GM19351 (cell line): Measurements from ENCODE around the gene UBE2E2.
A peak's percentile ranks its signal among the peaks of the same experiment; 100 is the strongest.

Experiments used
- ATAC-seq: cut with Tn5 transposase; IDR thresholded peaks from one replicate; pipeline ENCODE4 v1.9.1; 2021; ENCODE audit warnings: mild to moderate bottlenecking, moderate library complexity; ENCODE audit not compliant: unreplicated experiment

UBE2E2 gene

DNA sequence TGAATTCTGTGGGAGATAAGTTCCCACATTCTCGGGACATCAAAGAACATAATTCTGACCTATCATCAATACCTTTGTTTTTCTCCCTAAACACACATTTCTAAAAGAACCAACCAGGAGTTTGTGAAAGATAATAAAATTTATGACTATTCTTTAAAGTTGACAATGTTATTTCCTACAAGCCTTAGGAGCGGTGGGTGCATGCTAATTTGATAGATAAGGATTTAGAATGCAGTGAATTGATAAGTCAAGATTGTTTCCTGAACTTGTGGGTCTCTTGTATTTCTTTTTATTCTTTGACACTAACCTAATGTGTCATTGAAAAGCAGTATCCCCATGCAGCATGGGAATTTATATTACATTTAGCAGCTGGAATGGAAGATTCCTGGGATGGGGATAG, 10.3 kb upstream of the UBE2E2 start:
- ATAC-seq, result no peak

DNA sequence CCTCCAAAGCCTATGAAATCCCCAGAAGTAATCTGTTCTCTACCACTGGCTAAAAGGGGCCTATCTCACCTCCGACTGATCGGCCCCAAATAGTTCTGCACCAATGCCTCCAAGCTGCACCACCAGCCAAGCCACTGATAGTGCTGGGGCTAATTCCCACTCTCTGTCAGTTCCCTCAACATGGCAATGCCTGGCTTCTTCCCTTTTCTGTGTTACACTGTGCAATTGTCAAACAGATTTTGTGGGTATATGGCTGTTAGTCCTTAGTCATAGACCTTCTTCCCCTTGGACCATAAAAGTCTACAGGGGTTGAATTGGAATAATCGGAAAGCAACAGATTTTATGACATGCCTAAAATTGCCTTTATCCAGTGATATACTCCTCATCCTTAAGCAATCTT, 9.3 kb upstream of the UBE2E2 start:
- ATAC-seq, result no peak

DNA sequence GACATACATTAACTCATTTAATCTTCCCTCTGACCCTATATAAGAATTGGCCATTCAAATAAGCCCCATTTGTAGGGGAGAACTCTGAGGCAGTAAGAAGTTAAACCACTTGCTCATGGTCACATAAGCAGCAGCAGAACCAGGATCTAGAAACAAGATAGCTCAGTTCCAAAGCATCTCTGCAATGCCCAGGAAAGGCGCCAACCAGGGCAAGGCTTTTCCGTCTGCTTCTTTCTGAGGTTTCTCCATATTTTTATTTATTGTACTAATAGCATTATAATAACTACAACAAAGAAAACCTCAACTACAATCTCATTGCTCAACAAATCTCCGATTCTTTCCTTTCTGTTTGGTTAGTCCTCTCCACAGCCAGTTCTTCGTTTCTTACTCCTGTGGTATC, 4.3 kb upstream of the UBE2E2 start:
- ATAC-seq, result no peak

DNA sequence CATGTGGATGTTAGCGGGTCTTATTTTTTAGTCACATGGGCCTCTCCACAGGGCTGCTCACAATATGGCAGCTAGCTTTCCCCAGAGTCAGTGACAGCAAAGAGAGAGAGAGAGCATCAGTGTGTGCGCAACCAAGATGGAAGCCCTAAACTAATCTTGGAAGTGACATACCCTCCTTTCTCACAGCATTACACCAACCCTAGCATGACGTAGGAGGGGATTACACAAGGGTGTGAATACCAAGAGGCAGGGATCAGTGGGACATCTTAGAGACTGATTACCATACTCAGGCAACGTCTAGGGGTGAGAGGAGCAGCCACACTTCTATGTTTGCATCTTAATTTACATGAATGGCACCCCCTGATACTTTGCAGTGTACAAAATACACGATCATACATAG, 3.5 kb upstream of the UBE2E2 start:
- no peak for ATAC-seq

DNA sequence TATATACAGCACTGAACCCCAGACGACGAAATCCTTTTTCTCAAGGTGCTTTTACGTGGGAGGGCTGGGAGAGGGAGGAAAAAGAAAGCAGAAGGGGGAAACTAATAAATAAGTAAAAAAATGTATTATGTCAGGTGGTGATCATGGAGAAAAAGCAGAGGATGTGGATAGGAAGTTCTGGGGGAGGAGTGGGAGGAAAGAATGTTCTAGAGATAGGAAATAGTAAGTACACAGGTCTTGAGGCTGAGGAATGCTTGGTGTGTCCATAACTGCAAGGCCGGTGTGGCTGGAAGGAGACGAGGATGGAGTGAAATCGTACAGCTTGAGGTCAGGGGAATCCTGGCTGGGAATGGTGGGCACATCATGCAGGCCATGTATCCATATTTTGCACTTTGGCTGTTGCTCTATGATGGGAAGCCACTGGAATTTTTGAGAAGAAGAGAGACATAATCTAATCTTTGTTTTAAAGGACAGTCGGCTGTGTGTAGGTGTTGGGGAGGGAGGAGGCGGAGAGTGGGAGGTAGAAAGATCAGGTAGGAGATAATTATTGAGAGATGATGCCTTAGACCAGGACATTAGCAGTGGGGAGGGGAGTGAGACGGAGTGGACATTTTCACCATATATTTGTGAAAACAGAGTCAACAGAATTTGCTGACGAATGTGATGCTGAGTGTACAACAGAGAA, 1.8 kb upstream of the UBE2E2 start:
- no peak for ATAC-seq

DNA sequence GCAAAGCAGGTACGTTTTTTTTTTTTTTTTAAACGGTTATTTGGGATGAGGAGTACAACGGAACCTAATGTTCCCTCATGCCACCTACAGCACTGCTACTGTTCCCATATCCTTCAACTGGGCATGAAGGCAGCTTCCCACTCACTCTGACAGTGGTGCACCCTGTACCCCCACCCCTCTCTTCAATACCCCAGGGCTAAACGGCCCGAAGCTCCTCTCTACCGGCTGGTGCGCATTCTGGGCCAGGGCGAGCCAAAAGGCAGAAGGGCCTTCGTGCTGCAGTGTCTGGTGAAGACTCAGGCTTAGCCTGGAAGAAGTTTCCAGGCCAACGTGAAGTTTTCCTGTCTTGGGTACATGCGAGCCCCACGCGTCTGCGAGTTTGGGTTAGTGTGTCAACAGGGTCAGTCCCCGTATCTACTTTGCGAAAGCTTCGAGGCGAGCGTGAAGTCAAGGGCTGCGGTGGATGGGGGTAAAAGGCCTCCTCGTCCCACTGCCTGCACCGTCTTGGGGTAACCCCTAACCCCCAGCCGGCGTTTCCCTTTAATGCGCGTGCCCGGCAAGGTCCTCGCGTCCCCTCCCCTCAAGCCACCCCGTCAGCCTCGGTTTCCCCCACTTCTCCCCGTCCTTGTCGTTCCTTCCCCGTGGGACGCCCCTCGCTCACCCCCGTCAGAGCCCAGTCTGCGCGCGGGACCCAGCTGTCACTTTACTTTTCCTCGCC, 765 bp upstream of the UBE2E2 start:
- ATAC-seq, result peak; percentile 26

DNA sequence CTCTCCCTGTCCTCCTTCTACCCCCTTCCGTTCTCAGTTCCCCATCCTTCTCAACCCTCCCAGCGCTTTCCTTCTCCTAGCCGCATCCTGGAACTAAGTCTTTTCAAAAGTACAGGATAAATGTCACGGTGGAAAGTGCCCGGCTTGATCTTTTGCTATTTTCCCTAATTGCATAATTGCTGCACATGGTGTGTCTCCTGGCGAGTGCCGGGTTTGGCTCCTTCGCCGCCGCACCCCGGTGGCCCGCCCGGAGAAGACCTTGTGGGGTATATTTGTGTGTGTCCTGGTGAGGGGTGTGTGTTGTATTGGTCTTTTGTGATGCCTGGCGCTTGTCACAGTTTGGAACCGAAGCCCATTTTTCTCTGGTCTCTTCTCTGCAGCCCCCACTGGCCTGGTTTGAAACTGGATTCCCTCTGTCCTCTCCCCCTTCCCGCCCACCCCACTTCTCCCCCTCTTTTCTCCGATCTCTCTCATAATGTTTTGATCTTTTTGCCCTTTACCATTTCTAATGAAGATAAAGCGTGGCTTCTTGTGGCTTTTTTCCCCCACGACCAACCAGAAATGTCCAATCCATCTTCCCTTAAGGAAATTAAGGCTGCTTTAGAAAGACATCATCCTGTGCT, 692 bp downstream of the UBE2E2 start:
- peak; percentile 20 for ATAC-seq

DNA sequence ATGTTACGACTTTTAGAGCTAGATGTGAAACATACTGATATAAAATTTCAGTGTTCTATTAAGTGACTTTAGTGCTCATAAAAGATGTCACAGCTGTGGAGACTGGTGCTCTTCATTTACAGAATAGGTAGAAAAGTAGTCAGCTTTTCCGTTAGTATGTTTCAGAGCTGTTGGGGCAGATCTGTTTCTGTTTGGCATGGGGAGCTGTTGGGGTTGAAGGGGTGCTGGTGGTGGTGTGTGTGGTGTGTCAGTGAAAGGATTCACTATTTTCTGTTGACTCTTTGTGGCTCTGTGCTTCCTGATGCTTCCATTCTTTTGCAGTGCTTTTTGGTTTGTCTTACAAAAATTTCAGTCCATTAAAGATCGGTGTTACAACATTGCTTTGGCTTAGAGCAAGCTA, 3.2 kb downstream of the UBE2E2 start:
- no peak for ATAC-seq

DNA sequence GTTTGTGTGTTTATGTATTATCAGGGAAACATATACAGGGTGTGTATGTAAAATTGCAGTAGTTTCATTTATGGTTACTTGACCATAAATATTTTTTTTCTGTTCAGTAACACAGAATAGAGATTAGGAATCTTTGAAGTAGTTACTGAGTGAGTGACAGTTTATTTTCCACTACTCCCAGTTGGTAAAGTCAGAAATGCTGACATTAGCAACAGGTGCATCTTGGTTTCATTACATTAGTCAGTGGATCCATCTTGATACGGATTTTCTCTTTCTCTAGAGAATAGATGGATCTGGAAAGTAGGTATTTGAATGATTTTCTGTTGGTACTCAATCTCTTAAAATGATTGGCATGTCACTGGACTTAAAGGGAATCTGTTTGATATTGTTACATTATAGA, 6.0 kb downstream of the UBE2E2 start:
- ATAC-seq, result no peak

DNA sequence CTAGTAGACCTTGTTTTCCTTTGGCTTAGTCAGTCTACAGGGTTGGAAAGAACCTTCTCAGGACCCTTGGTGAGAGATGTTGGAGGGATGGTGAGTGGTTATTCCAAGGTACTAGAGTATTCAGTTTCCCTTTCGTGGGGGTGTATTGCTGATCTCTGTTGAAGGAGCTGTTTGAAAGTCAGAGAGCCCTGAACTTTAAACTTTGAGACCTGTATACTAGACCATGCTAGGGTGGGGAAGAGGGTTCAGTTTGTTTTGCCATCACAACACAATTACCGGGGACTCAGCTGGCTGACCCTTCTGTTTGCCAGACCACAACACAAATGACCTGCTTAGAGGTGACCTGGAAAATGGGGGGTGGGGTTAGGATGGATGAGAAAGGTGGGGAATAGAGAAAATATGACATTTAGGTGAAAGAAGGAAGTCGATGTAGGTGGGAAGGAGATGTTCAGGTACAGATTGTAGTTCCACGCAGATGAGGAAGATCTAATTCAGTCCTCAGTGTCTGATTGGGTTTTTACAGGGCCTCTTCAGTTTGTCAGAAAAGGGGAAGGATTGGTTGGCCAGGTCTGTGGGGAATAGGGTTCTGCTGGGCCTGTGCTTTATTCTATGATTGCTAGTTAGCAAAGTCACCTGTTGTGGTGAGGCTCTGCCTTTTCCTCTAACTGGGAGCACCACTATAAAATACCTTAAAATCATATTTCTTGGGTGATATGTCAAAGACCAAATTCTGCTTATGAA, 6.8 kb downstream of the UBE2E2 start:
- ATAC-seq, result no peak

DNA sequence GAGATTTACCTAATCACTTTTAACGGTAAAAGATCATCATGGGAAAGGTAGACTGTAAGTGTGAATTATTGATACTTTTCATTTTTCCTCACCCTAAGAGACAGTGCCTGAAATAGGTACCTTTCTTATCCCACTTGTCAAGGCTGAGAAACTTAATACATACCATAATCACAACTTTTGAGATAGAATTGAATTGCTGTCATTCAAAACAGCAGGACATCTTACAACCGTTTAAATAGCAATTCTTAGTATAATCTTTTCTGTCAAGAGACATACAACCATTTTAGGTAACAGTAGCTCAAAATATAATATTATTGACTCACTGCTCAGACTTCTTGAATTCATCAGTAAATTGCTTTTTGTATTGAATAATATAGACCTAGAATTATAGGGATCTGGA, 10.7 kb downstream of the UBE2E2 start:
- no peak for ATAC-seq

DNA sequence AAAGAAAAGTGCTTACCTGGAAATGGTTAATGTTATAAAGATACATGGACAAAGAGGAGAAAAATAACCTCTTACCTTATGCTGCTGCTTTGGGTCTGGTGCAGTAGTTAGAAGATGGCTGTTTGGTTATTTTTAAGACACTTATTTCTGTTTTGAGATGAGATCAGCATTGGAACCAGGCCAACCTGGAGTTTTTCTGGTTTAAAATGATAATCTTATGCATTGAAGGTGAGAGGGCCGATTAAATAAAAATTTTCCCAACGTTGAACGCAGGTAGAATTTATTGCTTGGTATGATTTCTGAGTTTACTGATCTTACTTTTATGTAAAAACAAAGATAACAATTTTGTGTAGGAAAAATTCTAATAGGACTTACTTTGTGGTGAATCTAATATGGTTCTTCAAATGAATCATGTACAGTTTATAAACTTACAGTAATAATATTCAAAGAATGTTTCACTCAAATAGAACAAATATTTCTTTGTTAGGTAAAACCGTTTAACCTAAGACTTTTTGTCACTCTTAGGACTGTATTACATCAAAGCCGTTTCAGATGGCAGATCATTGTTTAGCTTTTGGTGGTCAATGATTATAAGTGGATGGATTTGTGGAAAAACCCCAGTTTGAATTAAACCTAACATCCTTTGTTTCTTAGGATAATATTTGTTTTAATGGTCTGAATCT, 14.9 kb downstream of the UBE2E2 start:
- ATAC-seq, result no peak

DNA sequence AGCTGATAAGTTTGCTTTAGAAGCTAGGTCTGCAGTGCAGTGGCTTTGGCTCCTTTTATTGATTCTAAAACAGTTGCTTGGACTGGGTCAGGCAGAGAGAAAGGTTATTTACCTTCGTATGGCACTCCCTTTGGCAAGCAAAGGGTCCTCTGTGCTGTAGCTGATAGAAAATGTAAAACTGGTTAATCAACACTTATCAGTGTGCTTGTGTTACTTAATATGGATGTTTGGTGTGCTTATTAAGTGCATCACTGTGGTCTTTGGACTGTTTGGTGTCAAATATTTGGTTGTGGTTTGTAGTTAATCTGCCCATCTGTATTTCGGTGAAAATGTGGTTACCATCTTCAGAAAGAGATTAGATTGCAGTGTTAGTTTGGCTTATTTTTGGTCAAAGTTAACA, 16.0 kb downstream of the UBE2E2 start:
- peak; percentile 62 for ATAC-seq

DNA sequence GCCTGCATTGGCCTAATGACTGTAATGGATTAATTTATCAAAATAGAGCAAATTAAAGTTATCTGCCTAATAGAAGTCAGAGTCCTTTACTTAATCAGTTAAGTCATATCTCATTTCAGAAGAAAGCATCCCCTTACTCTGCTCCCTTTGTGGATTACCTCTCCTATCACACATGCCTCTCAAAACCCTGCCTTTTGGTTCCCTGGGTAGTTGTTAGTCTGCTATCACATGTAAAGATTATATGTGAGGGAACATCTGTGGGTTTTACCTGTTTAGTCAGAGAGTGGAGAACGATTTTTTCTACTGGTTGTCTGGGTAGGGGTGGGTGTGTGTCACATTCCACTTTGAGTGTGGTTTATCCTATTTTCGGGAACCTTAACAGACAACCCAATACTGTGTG, 16.4 kb downstream of the UBE2E2 start:
- peak; percentile 42 for ATAC-seq

DNA sequence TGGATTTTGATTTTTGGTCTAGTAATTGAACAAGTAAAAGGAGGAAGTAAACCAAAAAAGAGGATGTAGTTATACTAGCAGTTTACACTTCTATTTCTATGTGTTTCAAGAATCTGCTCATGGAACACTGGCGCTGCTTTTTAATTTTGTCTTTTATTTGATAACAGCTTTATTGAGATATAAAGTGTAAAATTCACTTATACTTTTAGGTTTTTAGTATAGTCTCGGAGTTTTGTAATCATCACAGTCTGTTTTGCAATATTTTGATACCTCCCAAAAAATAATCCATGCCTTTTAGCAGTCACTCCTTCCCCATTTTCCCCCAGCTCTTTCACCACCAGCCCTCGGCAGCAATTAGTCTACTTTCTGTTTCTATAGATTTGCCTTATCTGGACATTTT, 18.0 kb downstream of the UBE2E2 start:
- peak; percentile 24 for ATAC-seq

DNA sequence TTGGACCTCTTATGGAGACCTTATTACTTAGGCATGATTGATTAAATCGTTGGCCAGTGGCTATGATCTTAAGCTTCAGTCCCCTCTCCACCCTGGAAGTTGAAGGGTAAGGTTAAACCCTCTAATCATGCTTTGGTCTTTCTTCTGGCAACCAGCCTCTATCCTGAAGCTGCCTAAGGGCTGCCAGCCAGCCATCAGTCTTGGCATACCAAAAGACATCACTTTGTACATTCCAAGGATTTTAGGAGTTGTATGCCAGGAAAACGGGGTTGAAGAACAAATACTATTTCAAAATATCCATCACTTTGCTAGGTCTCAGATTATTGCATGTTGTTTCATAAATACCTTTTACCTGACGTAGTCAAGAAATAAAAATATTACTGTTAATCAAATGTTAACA, 28.9 kb downstream of the UBE2E2 start:
- no peak for ATAC-seq

DNA sequence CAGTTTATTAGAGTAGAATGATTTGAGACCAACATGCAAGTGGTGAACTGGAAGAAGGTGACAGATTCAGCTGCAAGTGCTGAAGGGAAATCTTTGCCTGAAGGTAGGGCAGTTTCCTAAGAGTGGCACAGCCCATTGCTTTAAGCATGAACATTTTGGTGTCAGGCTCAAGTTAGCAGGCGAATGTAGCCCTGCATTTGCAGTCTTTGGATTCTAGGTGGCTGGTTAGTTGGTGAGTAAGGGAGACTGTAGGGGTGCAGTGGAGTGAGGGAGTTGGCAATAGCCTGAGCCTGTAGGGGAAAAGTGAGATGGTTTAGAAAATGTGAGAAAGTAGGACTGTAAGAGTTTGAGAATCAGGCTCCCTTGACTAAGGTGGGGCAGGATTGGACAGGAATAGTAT, 29.7 kb downstream of the UBE2E2 start:
- ATAC-seq, result no peak

DNA sequence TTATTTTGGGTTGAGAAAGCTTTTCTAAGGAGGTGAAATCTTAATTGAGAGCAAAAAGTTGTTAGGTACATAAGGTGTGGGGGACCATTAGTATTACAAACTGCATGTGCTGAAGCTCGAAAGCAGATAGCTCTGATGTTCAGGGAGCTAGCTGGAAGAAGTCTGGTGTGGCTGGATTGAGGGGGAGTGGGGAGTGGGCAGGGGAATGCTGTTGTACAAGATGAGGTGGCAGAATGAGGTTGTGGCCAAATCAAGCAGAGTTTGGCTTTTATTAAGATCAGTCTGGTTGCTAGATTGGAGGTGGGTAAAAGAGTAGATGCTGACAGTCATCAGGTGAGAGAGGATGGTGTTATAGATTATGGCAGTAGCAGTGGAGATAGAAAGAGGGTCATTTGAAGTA, 32.1 kb downstream of the UBE2E2 start:
- ATAC-seq, result no peak

DNA sequence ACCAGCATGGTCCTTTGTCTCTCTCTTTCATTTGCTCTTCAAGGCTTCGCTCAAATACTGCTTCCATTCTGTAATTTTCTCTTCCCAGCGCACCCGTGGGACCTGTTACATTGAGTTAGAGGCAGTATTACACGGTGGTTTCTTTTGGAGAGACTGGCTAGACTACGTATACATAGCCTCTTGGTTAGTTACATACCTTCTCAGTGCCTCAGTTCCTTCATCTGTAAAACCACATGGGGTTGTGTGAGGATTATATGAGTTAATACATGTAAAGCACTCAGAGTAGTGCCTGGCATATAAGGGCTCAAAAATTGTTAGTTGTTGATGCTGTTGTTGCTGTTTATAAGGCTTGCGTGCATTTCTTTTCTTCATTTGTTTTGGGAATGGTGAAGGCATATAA, 33.8 kb downstream of the UBE2E2 start:
- ATAC-seq, result no peak

DNA sequence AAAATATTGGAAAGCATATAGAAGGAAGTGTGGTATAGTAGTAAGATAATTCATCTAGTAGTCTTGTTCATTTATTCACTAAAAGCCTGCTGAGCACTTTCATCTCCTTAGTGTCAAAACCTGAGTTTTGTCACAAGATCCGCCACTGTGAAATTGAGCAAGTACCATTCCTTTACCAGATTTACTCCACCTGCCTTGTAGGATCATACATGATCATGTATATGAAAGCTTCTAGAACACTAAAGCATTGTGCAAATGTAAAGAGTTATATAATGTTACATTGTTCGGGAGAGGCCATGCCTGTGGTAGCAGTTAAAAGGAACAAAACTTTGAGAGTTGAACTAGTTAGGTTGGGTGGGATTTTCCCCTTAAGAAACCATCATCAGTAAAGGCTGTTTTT, 35.0 kb downstream of the UBE2E2 start:
- ATAC-seq, result no peak

DNA sequence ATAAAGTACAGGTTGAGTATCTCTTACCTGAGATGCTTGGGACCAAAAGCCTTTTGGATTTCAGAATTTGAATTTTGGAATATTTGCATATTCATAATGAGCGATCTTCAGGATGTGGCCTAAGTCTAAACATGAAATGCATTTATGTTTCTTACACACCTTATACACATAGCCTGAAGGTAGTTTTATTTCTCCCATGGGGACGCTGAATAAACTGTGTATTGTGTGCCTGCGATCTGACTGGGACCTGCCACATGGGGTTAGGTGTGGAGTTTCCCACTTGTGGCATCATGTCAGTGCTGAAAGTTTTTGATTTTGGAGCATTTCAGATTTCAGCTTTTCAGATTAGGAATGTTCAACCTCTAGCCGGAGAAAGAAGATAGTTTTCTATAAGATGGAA, 35.5 kb downstream of the UBE2E2 start:
- ATAC-seq, result no peak
